HCT116 (cell line): ENCODE results near the gene TUBD1.
"Not testable (repeated sequence)": the region's sequence is repeated elsewhere in the genome, so short reads cannot be mapped to it uniquely, and the experiment has no call there.

Experiments used
- EZH2phosphoT487 ChIP-seq: fragments of 200-600 bp; IDR thresholded peaks from 2 replicates; pipeline ENCODE4 v1.6.1; 2018; ENCODE audit warnings: antibody characterized with exemption, borderline replicate concordance
- POLR2AphosphoS5 ChIP-seq: IDR thresholded peaks from 2 replicates; pipeline ENCODE4 v1.6.1; 2011; ENCODE audit warnings: mild to moderate bottlenecking, low read depth, low read length, moderate library complexity

- TF ChIP-seq EZH2phosphoT487, POLR2AphosphoS5: not testable (repeated sequence)
Measured at GRCh38 chr17:59933317-59933716, 40.6 kb upstream of the TUBD1 start.
